ENCODE data around the gene WRAP53. TPM values are rescaled to one million over a fixed set of nuclear protein-coding genes. Genes with fewer than 3 reads are reported as not detected.

The WRAP53 gene
- total and polyA plus RNA-seq, 2 donors from 2014 or later, result 6.5 to 10.8 TPM

DNA sequence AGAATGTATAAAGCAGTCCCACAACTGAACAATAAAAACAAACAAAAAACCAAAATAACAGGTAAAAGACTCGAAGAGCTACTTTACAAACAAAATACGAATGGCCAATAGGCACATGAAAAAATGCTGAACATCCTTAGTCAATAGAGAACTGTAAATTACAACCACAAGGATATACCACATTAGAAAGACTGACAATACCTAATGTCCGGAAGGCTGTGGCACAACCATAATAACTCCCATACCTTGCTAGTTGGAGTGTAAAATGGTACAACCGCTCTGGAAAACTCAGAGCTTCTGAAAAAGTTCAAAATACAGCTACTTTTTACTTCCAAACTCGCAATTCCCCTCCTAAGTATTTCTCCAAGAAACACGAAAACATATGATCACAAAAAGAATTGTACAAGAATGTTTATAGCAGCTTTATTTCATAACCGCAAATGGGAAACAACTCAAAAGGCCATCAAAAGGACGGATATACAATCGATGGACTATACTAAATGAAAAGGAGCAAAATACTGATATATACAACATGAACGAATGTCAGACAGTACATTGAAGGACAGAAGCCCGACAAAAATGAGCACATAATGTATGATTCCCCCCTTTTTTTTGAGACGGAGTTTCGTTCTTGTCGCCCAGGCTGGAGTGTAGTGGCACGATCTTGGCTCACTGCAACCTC is 3.3 kb upstream of the WRAP53 start:
- DNase-seq, result peak in 1 of 5 donors; percentile 5
- intact Hi-C loops (cut with DNase I), result no loop called here
- Histone ChIP-seq H3K36me3 (ENCODE audit: control insufficient read depth in 2 of 3, insufficient read depth in 3 of 3, low read length in 3 of 3) (no peaks in the 10 kb centered on the region), H3K4me1 (ENCODE audit: control insufficient read depth in 2 of 3, insufficient read depth in 2 of 3, low read depth in 1 of 3, low read length in 3 of 3) (peaks cover 0 to 14% (median 7%) of the 10 kb centered on the region in 3 donors), H3K4me3 (ENCODE audit: low read length in 3 of 3) (peak overlapping the region; percentile 46 to 99 (median 98)), H3K27ac (ENCODE audit: low read depth in 2 of 2, low read length in 2 of 2) (peak overlapping the region; percentile 54 to 96), H3K9ac (ENCODE audit: low read length in 3 of 3) (peak overlapping the region in 2 of 3 donors; percentile 5 to 96), H3K27me3 (ENCODE audit: control insufficient read depth, insufficient read depth, low read length) (no peaks in the 10 kb centered on the region), H3K9me3 (ENCODE audit: control insufficient read depth in 2 of 3, insufficient read depth in 1 of 3, low read length in 3 of 3) (no peaks in the 10 kb centered on the region)
- FAIRE-seq, result no peak
- TF ChIP-seq, protein P1, sequence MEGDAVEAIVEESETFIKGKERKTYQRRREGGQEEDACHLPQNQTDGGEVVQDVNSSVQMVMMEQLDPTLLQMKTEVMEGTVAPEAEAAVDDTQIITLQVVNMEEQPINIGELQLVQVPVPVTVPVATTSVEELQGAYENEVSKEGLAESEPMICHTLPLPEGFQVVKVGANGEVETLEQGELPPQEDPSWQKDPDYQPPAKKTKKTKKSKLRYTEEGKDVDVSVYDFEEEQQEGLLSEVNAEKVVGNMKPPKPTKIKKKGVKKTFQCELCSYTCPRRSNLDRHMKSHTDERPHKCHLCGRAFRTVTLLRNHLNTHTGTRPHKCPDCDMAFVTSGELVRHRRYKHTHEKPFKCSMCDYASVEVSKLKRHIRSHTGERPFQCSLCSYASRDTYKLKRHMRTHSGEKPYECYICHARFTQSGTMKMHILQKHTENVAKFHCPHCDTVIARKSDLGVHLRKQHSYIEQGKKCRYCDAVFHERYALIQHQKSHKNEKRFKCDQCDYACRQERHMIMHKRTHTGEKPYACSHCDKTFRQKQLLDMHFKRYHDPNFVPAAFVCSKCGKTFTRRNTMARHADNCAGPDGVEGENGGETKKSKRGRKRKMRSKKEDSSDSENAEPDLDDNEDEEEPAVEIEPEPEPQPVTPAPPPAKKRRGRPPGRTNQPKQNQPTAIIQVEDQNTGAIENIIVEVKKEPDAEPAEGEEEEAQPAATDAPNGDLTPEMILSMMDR (IDR thresholded peaks at IDR 0.05; ENCODE audit: borderline replicate concordance, extremely low read depth, insufficient read depth), result no peak

DNA sequence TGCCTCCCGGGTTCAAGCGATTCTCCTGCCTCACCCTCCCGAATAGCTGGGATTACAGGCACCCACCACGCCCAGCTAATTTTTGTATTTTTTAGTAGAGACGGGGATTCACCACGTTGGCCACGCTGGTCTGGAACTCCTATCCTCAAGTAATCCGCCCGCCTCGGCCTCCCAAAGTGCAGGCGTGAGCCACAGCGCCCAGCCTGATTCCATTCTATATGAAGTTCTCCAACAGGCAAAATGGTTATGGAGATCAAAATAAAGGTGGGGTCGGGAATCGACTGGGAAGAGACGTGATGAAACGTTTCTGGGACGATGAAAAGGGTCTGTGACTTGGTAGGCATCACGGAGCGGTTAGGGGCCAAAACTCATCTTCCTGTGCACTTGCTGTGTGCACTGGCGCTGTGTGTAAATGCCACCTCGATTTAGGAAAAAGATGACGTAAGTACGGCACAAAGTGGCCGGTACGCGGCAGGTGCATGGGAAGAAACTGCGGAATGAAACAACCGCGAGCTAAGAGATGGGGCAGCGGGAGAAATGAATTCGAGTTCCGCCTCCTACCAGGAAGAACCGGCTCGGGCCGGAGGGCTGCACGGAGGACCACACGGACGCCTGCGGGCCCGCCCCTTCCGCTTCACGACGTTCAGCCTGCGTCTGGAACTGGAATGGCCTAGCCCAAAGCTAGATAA is 2.6 kb upstream of the WRAP53 start:
- FAIRE-seq (no peak), DNase-seq (peak; percentile 96 to 98 (median 97))
- TF ChIP-seq, protein P1 (IDR thresholded peaks at IDR 0.05; ENCODE audit: borderline replicate concordance, extremely low read depth, insufficient read depth), result peak; percentile 7
- Histone ChIP-seq H3K4me1 (ENCODE audit: control insufficient read depth in 2 of 3, insufficient read depth in 2 of 3, low read depth in 1 of 3, low read length in 3 of 3) (peaks cover 0 to 14% (median 7%) of the 10 kb centered on the region in 3 donors), H3K36me3 (ENCODE audit: control insufficient read depth in 2 of 3, insufficient read depth in 3 of 3, low read length in 3 of 3) (no peaks in the 10 kb centered on the region), H3K27ac (ENCODE audit: low read depth in 2 of 2, low read length in 2 of 2) (peak overlapping the region; percentile 96), H3K9me3 (ENCODE audit: control insufficient read depth in 2 of 3, insufficient read depth in 1 of 3, low read length in 3 of 3) (no peaks in the 10 kb centered on the region), H3K4me3 (ENCODE audit: low read length in 3 of 3) (peak overlapping the region; percentile 96 to 99 (median 98)), H3K9ac (ENCODE audit: low read length in 3 of 3) (peak overlapping the region; percentile 72 to 96 (median 91)), H3K27me3 (ENCODE audit: control insufficient read depth, insufficient read depth, low read length) (no peaks in the 10 kb centered on the region)
- intact Hi-C loops (cut with DNase I), result no loop called here

DNA sequence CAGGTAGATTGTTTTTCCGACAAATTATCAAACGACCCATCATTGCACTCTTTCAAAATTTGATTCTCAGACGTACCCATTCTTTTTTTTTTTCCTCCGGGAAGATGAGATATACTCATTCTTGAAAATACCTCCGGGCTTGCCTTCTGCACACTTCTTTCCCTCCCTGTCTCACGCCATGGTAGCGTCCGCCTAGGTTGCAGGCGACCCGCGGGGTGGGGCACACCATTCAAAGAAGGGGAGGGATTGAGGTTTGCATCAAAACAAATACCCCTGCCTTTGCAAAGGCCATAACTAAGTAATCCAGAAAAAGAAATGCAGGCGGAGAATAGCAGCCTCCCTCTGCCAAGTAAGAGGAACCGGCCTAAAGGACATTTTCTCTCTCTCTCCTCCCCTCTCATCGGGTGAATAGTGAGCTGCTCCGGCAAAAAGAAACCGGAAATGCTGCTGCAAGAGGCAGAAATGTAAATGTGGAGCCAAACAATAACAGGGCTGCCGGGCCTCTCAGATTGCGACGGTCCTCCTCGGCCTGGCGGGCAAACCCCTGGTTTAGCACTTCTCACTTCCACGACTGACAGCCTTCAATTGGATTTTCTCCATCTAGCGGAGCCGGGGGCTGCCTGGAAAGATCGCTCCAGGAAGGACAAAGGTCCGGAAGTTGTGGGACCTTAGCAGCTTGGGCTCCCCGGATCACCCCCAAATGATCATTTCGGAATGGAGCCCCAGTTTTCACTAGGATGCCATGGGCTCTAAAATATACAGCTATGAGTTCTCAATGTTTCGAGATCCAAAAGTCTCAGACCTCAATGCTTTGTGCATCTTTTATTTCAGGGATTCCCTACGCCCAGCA is 1.8 kb upstream of the WRAP53 start:
- intact Hi-C loops (cut with DNase I), result no loop called here
- Histone ChIP-seq H3K4me1 (ENCODE audit: control insufficient read depth in 2 of 3, insufficient read depth in 2 of 3, low read depth in 1 of 3, low read length in 3 of 3) (peaks cover 0 to 14% (median 7%) of the 10 kb centered on the region in 3 donors), H3K9me3 (ENCODE audit: control insufficient read depth in 2 of 3, insufficient read depth in 1 of 3, low read length in 3 of 3) (no peaks in the 10 kb centered on the region), H3K27ac (ENCODE audit: low read depth in 2 of 2, low read length in 2 of 2) (peak overlapping the region; percentile 96), H3K9ac (ENCODE audit: low read length in 3 of 3) (peak overlapping the region; percentile 91 to 96 (median 95)), H3K36me3 (ENCODE audit: control insufficient read depth in 2 of 3, insufficient read depth in 3 of 3, low read length in 3 of 3) (no peaks in the 10 kb centered on the region), H3K27me3 (ENCODE audit: control insufficient read depth, insufficient read depth, low read length) (no peaks in the 10 kb centered on the region), H3K4me3 (ENCODE audit: low read length in 3 of 3) (peak overlapping the region; percentile 96 to 99 (median 98))
- no peak for FAIRE-seq
- DNase-seq, result peak; percentile 88 to 96 (median 91)
- TF ChIP-seq, protein P1 (IDR thresholded peaks at IDR 0.05; ENCODE audit: borderline replicate concordance, extremely low read depth, insufficient read depth), result no peak
